HepG2 (cell line): ENCODE results near the gene COL9A3. TPM values are rescaled to one million over a fixed set of nuclear protein-coding genes. Genes with fewer than 3 reads are reported as not detected.

Experiments
- ATAC-seq: fragments of 200-7000 bp; cut with Tn5 transposase; 3 replicates; pipeline ENCODE4 v1.9.1; 2020; ENCODE audit warnings: mild to moderate bottlenecking, moderate library complexity
- BruUV-seq: library from RNA; stranded (reverse); fragments of 400-500 nt; replicated peaks from 2 replicates; lab custom pipeline; 2021; lab: Mats Ljungman, UMichigan
- CTCF ChIA-PET: fragments of 300-600 bp; formaldehyde crosslinking; extraction: SDS; loops from one replicate; lab custom pipeline; 2021; ENCODE audit warnings: low total read pairs, inconsistent platforms, low intra/inter-chr PET ratio; lab: Yijun Ruan, JAX
- POLR2A ChIA-PET: fragments of 350-600 bp; sonication (Branson Sonifier 250); formaldehyde crosslinking; loops from one replicate; lab custom pipeline; 2020; ENCODE audit warnings: antibody characterized with exemption, inconsistent platforms; lab: Yijun Ruan, JAX
- DNase-seq: peaks from one replicate; pipeline ENCODE4 v3.0.0-alpha.2; 2015; ENCODE audit warnings: low spot score
- FAIRE-seq: peaks from 3 replicates; lab custom pipeline; 2011; peaks lifted over from hg19 to GRCh38; lab: Jason Lieb, UNC
- H2AFZ ChIP-seq: one replicate; pipeline ENCODE4 v1.6.1; 2011; ENCODE audit warnings: low read length, inconsistent platforms
- H3K27ac ChIP-seq: fragments of 300-600 bp; 3 replicates; pipeline ENCODE4 v1.8.0; 2011; ENCODE audit warnings: mixed run types, mild to moderate bottlenecking, mixed read lengths, low read length, inconsistent platforms; ENCODE audit not compliant: insufficient read depth; ENCODE audit errors: extremely low read length
- H3K27me3 ChIP-seq, 2 experiments: fragments of 200-600 bp in 1 of 2; 2 replicates in 1 of 2; 3 replicates in 1 of 2; pipeline versions ENCODE4 v1.6.0 to v1.8.0; 2011; ENCODE audit warnings: low read length in 2 of 2, mild to moderate bottlenecking in 2 of 2, moderate library complexity in 2 of 2, inconsistent platforms in 1 of 2; ENCODE audit not compliant: insufficient read depth in 2 of 2, control insufficient read depth in 1 of 2
- H3K36me3 ChIP-seq, 2 experiments: fragments of 200-600 bp in 1 of 2; replicated peaks in 1 of 2; 2 replicates in 1 of 2; 3 replicates in 1 of 2; pipeline versions ENCODE4 v1.5.1 to v1.8.0; 2011; ENCODE audit warnings: low read length in 2 of 2, inconsistent platforms in 1 of 2; ENCODE audit not compliant: insufficient read depth in 2 of 2, control insufficient read depth in 1 of 2
- H3K4me1 ChIP-seq: 2 replicates; pipeline ENCODE4 v1.5.1; 2012; ENCODE audit warnings: low read length, inconsistent platforms; ENCODE audit not compliant: insufficient read depth
- H3K4me2 ChIP-seq: 2 replicates; pipeline ENCODE4 v1.6.0; 2011; ENCODE audit warnings: low read depth, low read length, inconsistent platforms
- H3K4me3 ChIP-seq, 3 experiments: fragments of 200-600 bp in 1 of 3; sonication (generic), shearing (Covaris generic) in 1 of 3; replicated peaks in 1 of 3; 2 replicates each; pipeline ENCODE4 v1.5.1; 2011 to 2016; ENCODE audit warnings: low read length in 3 of 3, inconsistent platforms in 2 of 3, low read depth in 2 of 3, mild to moderate bottlenecking in 2 of 3, control low read depth in 1 of 3, mixed read lengths in 1 of 3; ENCODE audit not compliant: insufficient read depth in 1 of 3
- H3K79me2 ChIP-seq: one replicate; pipeline ENCODE4 v1.6.1; 2011; ENCODE audit warnings: low read length, inconsistent platforms; ENCODE audit not compliant: insufficient read depth
- H3K9ac ChIP-seq: 2 replicates; pipeline ENCODE4 v1.6.0; 2011; ENCODE audit warnings: mild to moderate bottlenecking, low read depth, low read length, inconsistent platforms; ENCODE audit not compliant: insufficient read depth
- H3K9me3 ChIP-seq: 2 replicates; pipeline ENCODE4 v1.5.1; 2012; ENCODE audit warnings: mild to moderate bottlenecking, low read length
- H4K20me1 ChIP-seq: 2 replicates; pipeline ENCODE4 v1.6.0; 2011; ENCODE audit warnings: inconsistent platforms, mild to moderate bottlenecking, low read length, moderate library complexity; ENCODE audit not compliant: insufficient read depth
- AGO2 ChIP-seq: fragments of 200-400 bp; formaldehyde crosslinking; optimal IDR thresholded peaks from 2 replicates; pipeline ENCODE3; 2017; ENCODE audit warnings: mild to moderate bottlenecking, low read depth, low read length, moderate library complexity
- CSRNP2 ChIP-seq: sonication (generic); formaldehyde crosslinking; conservative IDR thresholded peaks from 2 replicates; pipeline ENCODE4 v1.8.0; 2022; ENCODE audit warnings: low read depth, missing genetic modification reagents
- POLR2G ChIP-seq: fragments of 200-400 bp; formaldehyde crosslinking; IDR thresholded peaks from 2 replicates; pipeline ENCODE4 v1.6.1; 2018; ENCODE audit warnings: mild to moderate bottlenecking, low read depth, low read length, moderate library complexity
- RBM22 ChIP-seq: fragments of 200-400 bp; formaldehyde crosslinking; optimal IDR thresholded peaks from 2 replicates; pipeline ENCODE3; 2017; ENCODE audit warnings: mild to moderate bottlenecking, low read length, moderate library complexity
- RXRB ChIP-seq: IDR thresholded peaks from 2 replicates; pipeline ENCODE4 v1.6.1; 2016; ENCODE audit warnings: borderline replicate concordance, missing genetic modification reagents, missing compliant biosample characterization
- UBTF ChIP-seq: sonication (generic); formaldehyde crosslinking; IDR thresholded peaks from 2 replicates; pipeline ENCODE4 v1.4.0; 2020; ENCODE audit warnings: mild to moderate bottlenecking, missing genetic modification reagents
- ZNF234 ChIP-seq: sonication (generic); formaldehyde crosslinking; conservative IDR thresholded peaks from 2 replicates; pipeline ENCODE4 v1.5.1; 2020; ENCODE audit warnings: mild to moderate bottlenecking, missing genetic modification reagents
- WGBS: methylation state at CpG from one replicate; pipeline ENCODE4 v1.1.6; 2017; ENCODE audit warnings: low lambda C conversion rate; 5-methylcytosine and 5-hydroxymethylcytosine counted together
- in situ Hi-C: cut with HindIII; loops from 2 replicates; pipeline ENCODE4 v1.10.0; 2017; ENCODE audit warnings: low pct_unique_long_range_greater_than_20kb; ENCODE audit not compliant: extremely low pct_ligation_motif_present
- intact Hi-C: fragments of 100-400 bp; cut with micrococcal nuclease; formaldehyde crosslinking; loops from one replicate; pipeline ENCODE4 v1.10.0; 2022; ENCODE audit not compliant: unreplicated experiment
- polyA plus RNA-seq, 8 experiments: library from polyadenylated mRNA; depleted of rRNA in 3 of 8; stranded (reverse) in 7 of 8; unstranded in 1 of 8; fragments of >200 nt; fragmentation: Illumina TruSeq in 4 of 8; extraction: Trizol in 4 of 8; gene quantifications; 2 replicates each; pipeline versions ENCODE4 v1.2.1 to v1.2.3, GENCODE V29; 2011 to 2016; ENCODE audit warnings: low read depth in 4 of 8, missing spikeins in 1 of 8, mixed read lengths in 1 of 8; ENCODE audit not compliant: insufficient read depth in 1 of 8
- total RNA-seq, 5 experiments: library from RNA; depleted of rRNA; stranded (reverse); fragments of >200 nt; fragmentation: Illumina TruSeq; extraction: Trizol; gene quantifications; 2 replicates each; pipeline ENCODE4 v1.2.3, GENCODE V29; 2016; ENCODE audit warnings: low read depth in 1 of 5

The COL9A3 gene
- total and polyA plus RNA-seq, 2 of the 13 experiments (the other 11 are each of a cell fraction or from before 2014, with no cell fraction given) = 155 to 204 TPM

- Histone ChIP-seq H3K9ac (no peak overlapping the region), H3K27ac (no peak overlapping the region), H3K9me3 (no peaks in the 10 kb centered on the region), H4K20me1 (no peaks in the 10 kb centered on the region), H2AFZ (no peak overlapping the region), H3K36me3 (peaks cover 10 to 17% of the 10 kb centered on the region in 2 experiments; a peak in 4 of 5 replicates), H3K79me2 (no peaks in the 10 kb centered on the region), H3K4me3 (no peak overlapping the region), H3K4me2 (no peak overlapping the region), H3K27me3 (no peaks in the 10 kb centered on the region), H3K4me1 (peaks cover 29% of the 10 kb centered on the region)
- intact Hi-C loops (no loop called here), in situ Hi-C loops (no loop called here)
- BruUV-seq = no TSS peak
- FAIRE-seq (no peak), DNase-seq (no peak), ATAC-seq (no peak)
- CTCF ChIA-PET = no interaction called here
- POLR2A ChIA-PET = no interaction called here
- TF ChIP-seq AGO2 (peak; percentile 73), POLR2G (peak; percentile 39; the same call in 1 of the 2 replicates), RBM22 (peak; percentile 68), RXRB (CRISPR knock-in tag) (no peak), UBTF (CRISPR knock-in tag) (no peak), ZNF234 (0 out of 2 replicates have a peak, but pooled peaks have one; percentile 25), CSRNP2 (CRISPR knock-in tag) (no peak)
- WGBS = 94% methylated on average over 24 of the region's 24 CpGs
Measured at GRCh38 chr20:62834967-62835730, 18.3 kb downstream of the COL9A3 start.
